HCT116 (cell line): ENCODE measurements around the gene ADCY1. TPM values are rescaled to one million over a fixed set of nuclear protein-coding genes. Genes with fewer than 3 reads are reported as not detected.

Experiments
- ATAC-seq: fragments of 200-7000 bp; cut with Tn5 transposase; 2 replicates; pipeline ENCODE4 v1.9.1; 2020; ENCODE audit warnings: mild to moderate bottlenecking, moderate library complexity
- BruUV-seq: library from RNA; stranded (reverse); fragments of 400-500 nt; replicated peaks from 2 replicates; lab custom pipeline; 2021; lab: Mats Ljungman, UMichigan
- CTCF ChIA-PET: fragments of 300-600 bp; sonication (Branson Sonifier 250); formaldehyde crosslinking; loops from one replicate; lab custom pipeline; 2021; ENCODE audit warnings: antibody characterized with exemption; lab: Charles Lee
- POLR2A ChIA-PET: fragments of 300-600, 350-600 bp; sonication (Branson Sonifier 250); formaldehyde crosslinking; loops from one replicate; lab custom pipeline; 2021; ENCODE audit warnings: antibody characterized with exemption; lab: Charles Lee
- RAD21 ChIA-PET, 2 experiments: fragments of 300-600 bp; sonication (Branson Sonifier 250); formaldehyde crosslinking; loops; one replicate each; lab custom pipeline; 2023; ENCODE audit warnings: low total read pairs in 2 of 2; ENCODE audit not compliant: uncharacterized antibody in 2 of 2, unreplicated experiment in 2 of 2, low non-redundant PET in 1 of 2; lab: Charles Lee
- DNase-seq: peaks from one replicate; pipeline ENCODE4 v3.0.0-alpha.2; 2010; ENCODE audit warnings: low read depth, low spot score
- H2AFZ ChIP-seq: fragments of 200-600 bp; shearing (Covaris generic), sonication (generic); 2 replicates; pipeline ENCODE4 v1.6.1; 2017; ENCODE audit warnings: low read depth, mixed run types, mixed read lengths, antibody characterized with exemption, low read length; ENCODE audit not compliant: poor library complexity, severe bottlenecking
- H3K27ac ChIP-seq: 2 replicates; pipeline ENCODE4 v1.5.1; 2012; ENCODE audit warnings: low read depth, low read length
- H3K27me3 ChIP-seq: fragments of 200-600 bp; sonication (generic); 2 replicates; pipeline ENCODE4 v1.6.1; 2016; ENCODE audit warnings: mixed run types, low read length, mixed read lengths; ENCODE audit not compliant: insufficient read depth
- H3K36me3 ChIP-seq, 2 experiments: fragments of 200-500 bp in 1 of 2; fragments of 200-600 bp in 1 of 2; sonication (Bioruptor generic) in 1 of 2; sonication (generic) in 1 of 2; 2 replicates each; pipeline versions ENCODE4 v1.5.1 to v1.6.1; 2014 to 2016; ENCODE audit warnings: low read length in 2 of 2, inconsistent platforms in 1 of 2, mixed read lengths in 1 of 2, mixed run types in 1 of 2; ENCODE audit not compliant: insufficient read depth in 2 of 2, control insufficient read depth in 1 of 2
- H3K4me1 ChIP-seq, 2 experiments: fragments of 200-600 bp in 1 of 2; sonication (generic) in 1 of 2; 2 replicates each; pipeline versions ENCODE4 v1.5.1 to v1.6.1; 2012 to 2017; ENCODE audit warnings: low read length in 2 of 2, inconsistent platforms in 1 of 2, mild to moderate bottlenecking in 1 of 2, mixed read lengths in 1 of 2, mixed run types in 1 of 2, moderate library complexity in 1 of 2; ENCODE audit not compliant: insufficient read depth in 2 of 2, control insufficient read depth in 1 of 2
- H3K4me2 ChIP-seq: fragments of 200-600 bp; sonication (generic); 2 replicates; pipeline ENCODE4 v1.6.1; 2017; ENCODE audit warnings: mixed run types, low read length, mixed read lengths
- H3K4me3 ChIP-seq, 2 experiments: fragments of 200-600 bp in 1 of 2; sonication (generic) in 1 of 2; replicated peaks in 1 of 2; 2 replicates each; pipeline ENCODE4 v1.5.1; 2011 to 2016; ENCODE audit warnings: low read length in 2 of 2, control low read depth in 1 of 2, low read depth in 1 of 2, mild to moderate bottlenecking in 1 of 2, mixed read lengths in 1 of 2, mixed run types in 1 of 2
- H3K79me2 ChIP-seq: fragments of 200-600 bp; sonication (generic); 2 replicates; pipeline ENCODE4 v1.6.1; 2017; ENCODE audit warnings: mild to moderate bottlenecking, mixed run types, low read length, moderate library complexity, mixed read lengths; ENCODE audit not compliant: insufficient read depth
- H3K9ac ChIP-seq: fragments of 200-600 bp; sonication (generic); 2 replicates; pipeline ENCODE4 v1.6.1; 2016; ENCODE audit warnings: low read length, mixed read lengths
- H3K9me2 ChIP-seq: fragments of 200-600 bp; sonication (generic), shearing (Covaris generic); 2 replicates; pipeline ENCODE4 v1.6.1; 2017; ENCODE audit warnings: mixed run types, mild to moderate bottlenecking, moderate library complexity; ENCODE audit not compliant: insufficient read depth
- H3K9me3 ChIP-seq, 2 experiments: fragments of 200-500 bp in 1 of 2; fragments of 200-600 bp in 1 of 2; sonication (Bioruptor generic) in 1 of 2; sonication (generic) in 1 of 2; 2 replicates each; pipeline ENCODE4 v1.6.1; 2014 to 2017; ENCODE audit warnings: low read length in 2 of 2, mixed read lengths in 2 of 2, inconsistent platforms in 1 of 2, low read depth in 1 of 2, mild to moderate bottlenecking in 1 of 2, mixed run types in 1 of 2, moderate library complexity in 1 of 2; ENCODE audit not compliant: control insufficient read depth in 1 of 2, insufficient read depth in 1 of 2
- H4K20me1 ChIP-seq: fragments of 200-600 bp; sonication (generic), shearing (Covaris generic); 2 replicates; pipeline ENCODE4 v1.6.1; 2017; ENCODE audit warnings: mixed run types, mild to moderate bottlenecking, moderate library complexity; ENCODE audit not compliant: insufficient read depth
- ATF3 ChIP-seq: IDR thresholded peaks from 2 replicates; pipeline ENCODE4 v1.6.1; 2012
- EGR1 ChIP-seq: IDR thresholded peaks from 2 replicates; pipeline ENCODE4 v1.6.1; 2012; ENCODE audit warnings: low read depth
- EZH2 ChIP-seq: fragments of 200-600 bp; sonication (generic); IDR thresholded peaks from 2 replicates; pipeline ENCODE4 v1.6.1; 2017; ENCODE audit warnings: antibody characterized with exemption, mixed run types
- FOSL1 ChIP-seq: IDR thresholded peaks from 2 replicates; pipeline ENCODE4 v1.6.1; 2012; ENCODE audit warnings: low read depth
- JUND ChIP-seq: IDR thresholded peaks from 2 replicates; pipeline ENCODE4 v1.6.1; 2012
- MAX ChIP-seq: IDR thresholded peaks from 2 replicates; pipeline ENCODE4 v1.6.1; 2012
- POLR2AphosphoS5 ChIP-seq: IDR thresholded peaks from 2 replicates; pipeline ENCODE4 v1.6.1; 2011; ENCODE audit warnings: mild to moderate bottlenecking, low read depth, low read length, moderate library complexity
- RAD21 ChIP-seq: IDR thresholded peaks from 2 replicates; pipeline ENCODE4 v1.6.1; 2012; ENCODE audit warnings: low read depth, mild to moderate bottlenecking
- REST ChIP-seq: IDR thresholded peaks from 2 replicates; pipeline ENCODE4 v1.6.1; 2012; ENCODE audit warnings: low read depth
- SIN3A ChIP-seq: IDR thresholded peaks from 2 replicates; pipeline ENCODE4 v1.6.1; 2012; ENCODE audit warnings: low read depth
- SP1 ChIP-seq: IDR thresholded peaks from 2 replicates; pipeline ENCODE4 v1.6.1; 2012; ENCODE audit warnings: low read depth
- SRF ChIP-seq: IDR thresholded peaks from 2 replicates; pipeline ENCODE4 v1.6.1; 2012; ENCODE audit warnings: low read depth
- TCF7L2 ChIP-seq: IDR thresholded peaks from 2 replicates; pipeline ENCODE4 v1.7.0; 2011; ENCODE audit warnings: borderline replicate concordance, inconsistent platforms; ENCODE audit not compliant: insufficient read depth, insufficient read length; ENCODE audit errors: extremely low read depth
- ZBTB33 ChIP-seq: IDR thresholded peaks from 2 replicates; pipeline ENCODE4 v1.6.1; 2011; ENCODE audit warnings: mild to moderate bottlenecking, low read length, moderate library complexity; ENCODE audit not compliant: insufficient replicate concordance; ENCODE audit errors: extremely low read depth
- ZFX ChIP-seq: fragments of 450-650 bp; IDR thresholded peaks from 2 replicates; pipeline ENCODE4 v1.6.1; 2017
- ZNF274 ChIP-seq: fragments of 200-500 bp; sonication (Bioruptor generic); IDR thresholded peaks from 2 replicates; pipeline ENCODE4 v1.6.1; 2014; ENCODE audit warnings: mild to moderate bottlenecking, low read depth, low read length, inconsistent platforms
- intact Hi-C: fragments of 100-400 bp; cut with micrococcal nuclease; formaldehyde crosslinking; loops from 2 replicates; pipeline ENCODE4 v1.10.0; 2022
- total RNA-seq: library from RNA; stranded (reverse); gene quantifications from one replicate; pipeline ENCODE4 v1.2.1, GENCODE V29; 2021; ENCODE audit not compliant: unreplicated experiment

Gene ADCY1
- total RNA-seq, 1 experiment from 2014 or later = 0.05 TPM

- no peak for TF ChIP-seq ZBTB33
- TF ChIP-seq SP1 = no peak
- no peak for TF ChIP-seq SIN3A
- TF ChIP-seq, all 23 proteins: peak for 0
These were observed 1.5 kb downstream of the ADCY1 start (continued) for GRCh38 chr7:45575501-45576248.

- ChIA-PET CTCF (no interaction called here), RAD21 (no interaction called here), POLR2A (no interaction called here)
- no TSS peak for BruUV-seq
- H3K9me2 ChIP-seq = no peaks in the 10 kb centered on the region
- no peaks in the 10 kb centered on the region for H3K36me3 ChIP-seq
- H3K4me1 ChIP-seq = no peaks in the 10 kb centered on the region
- DNase-seq = no peak
- H3K27ac ChIP-seq = no peak overlapping the region
- H4K20me1 ChIP-seq = no peaks in the 10 kb centered on the region
- H3K79me2 ChIP-seq = no peaks in the 10 kb centered on the region
- H3K9me3 ChIP-seq = no peaks in the 10 kb centered on the region
- intact Hi-C loops = no loop called here
- H3K4me3 ChIP-seq = no peak overlapping the region
- no peak overlapping the region for H3K9ac ChIP-seq
- H3K4me2 ChIP-seq = no peak overlapping the region
- H3K27me3 ChIP-seq = peaks cover 25% of the 10 kb centered on the region
- no peak for ATAC-seq
- H2AFZ ChIP-seq = no peak overlapping the region
- TF ChIP-seq SRF (no peak), MAX (no peak), SP1 (no peak), SIN3A (no peak), FOSL1 (no peak), REST (no peak), ZBTB33 (no peak), RAD21 (no peak), ATF3 (no peak), ZFX (no peak), EZH2 (no peak), POLR2AphosphoS5 (no peak), EGR1 (no peak), JUND (no peak), ZNF274 (no peak), TCF7L2 (no peak)
These were observed 2.2 kb downstream of the ADCY1 start for GRCh38 chr7:45576249-45576929.
